UCSD-AML1 (cell line): ENCODE results near the gene DNAJC18.
"Not testable (repeated sequence)": the region's sequence is repeated elsewhere in the genome, so short reads cannot be mapped to it uniquely, and the experiment has no call there.

ENCODE experiments used
- DNase-seq: peaks from one replicate; lab custom pipeline; 2025; ENCODE audit not compliant: unreplicated experiment; lab: John Stamatoyannopoulos, UW

The DNAJC18 gene

GRCh38 chr5:139461698-139462097 lies 22.4 kb upstream of the DNAJC18 start:
- no peak for DNase-seq

GRCh38 chr5:139461176-139461575 lies 21.9 kb upstream of the DNAJC18 start:
- DNase-seq = no peak

GRCh38 chr5:139460455-139460854 lies 21.1 kb upstream of the DNAJC18 start:
- DNase-seq = no peak

DNA sequence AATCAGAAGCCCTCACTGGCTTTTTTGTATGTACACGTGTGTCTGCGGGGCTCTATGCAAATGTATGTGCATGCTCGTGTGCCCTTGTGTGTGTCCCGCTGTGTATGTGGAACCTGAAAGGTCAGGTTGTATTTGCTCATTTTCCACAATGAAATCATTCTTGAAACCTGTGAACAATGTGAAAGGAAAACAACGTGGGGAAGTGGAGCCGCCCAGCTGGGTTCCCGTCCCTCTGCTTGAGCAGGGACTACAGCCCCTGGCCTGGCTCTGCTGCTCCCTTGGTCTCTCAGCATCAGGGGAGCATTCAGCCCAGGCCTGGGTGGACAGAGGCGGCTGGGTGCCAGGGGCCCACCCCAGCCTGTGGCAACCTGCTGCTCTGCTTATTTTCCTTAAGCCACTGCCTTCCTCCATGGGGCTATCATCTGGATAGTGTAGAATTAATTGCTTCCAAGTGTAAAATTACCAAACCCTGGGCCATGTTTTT lies 20.2 kb upstream of the DNAJC18 start:
- no peak for DNase-seq

DNA sequence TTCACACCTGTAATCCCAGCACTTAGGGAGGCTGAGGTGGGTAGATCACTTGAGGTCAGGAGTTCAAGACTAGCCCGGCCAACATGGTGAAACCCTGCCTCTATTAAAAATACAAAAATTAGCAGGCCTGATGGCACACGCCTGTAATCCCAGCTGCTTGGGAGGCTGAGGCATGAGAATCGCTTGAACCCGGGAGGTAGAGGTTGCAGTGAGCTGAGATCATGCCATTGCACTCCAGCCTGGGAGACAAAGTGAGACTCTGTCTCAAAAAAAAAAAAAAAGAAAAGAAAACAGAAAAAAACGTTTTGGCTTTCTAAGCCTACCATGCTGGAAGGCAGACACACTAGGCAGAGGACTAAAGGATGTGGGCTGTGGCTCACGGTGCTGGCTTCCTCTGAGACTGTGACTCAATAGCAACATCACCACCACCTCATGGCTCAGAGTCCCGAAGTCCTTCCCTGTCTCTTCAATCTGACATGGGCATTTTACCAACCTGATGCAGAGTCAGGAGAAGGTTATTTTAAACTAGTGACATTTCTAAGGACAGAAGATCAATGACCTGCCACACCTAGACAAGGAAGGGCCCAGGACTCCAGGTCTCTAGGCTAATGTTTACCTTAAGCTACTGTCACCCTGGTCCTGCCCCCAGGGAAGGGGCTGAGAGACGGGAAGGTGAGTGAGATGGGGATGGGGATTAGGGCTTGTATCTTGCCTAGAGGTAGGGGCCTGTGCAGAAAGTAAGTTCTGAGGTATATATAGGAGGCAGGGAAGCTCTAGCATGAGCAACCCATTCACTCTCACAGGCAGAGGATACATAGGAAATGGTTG lies 19.5 kb upstream of the DNAJC18 start:
- DNase-seq = peak; percentile 68

DNA sequence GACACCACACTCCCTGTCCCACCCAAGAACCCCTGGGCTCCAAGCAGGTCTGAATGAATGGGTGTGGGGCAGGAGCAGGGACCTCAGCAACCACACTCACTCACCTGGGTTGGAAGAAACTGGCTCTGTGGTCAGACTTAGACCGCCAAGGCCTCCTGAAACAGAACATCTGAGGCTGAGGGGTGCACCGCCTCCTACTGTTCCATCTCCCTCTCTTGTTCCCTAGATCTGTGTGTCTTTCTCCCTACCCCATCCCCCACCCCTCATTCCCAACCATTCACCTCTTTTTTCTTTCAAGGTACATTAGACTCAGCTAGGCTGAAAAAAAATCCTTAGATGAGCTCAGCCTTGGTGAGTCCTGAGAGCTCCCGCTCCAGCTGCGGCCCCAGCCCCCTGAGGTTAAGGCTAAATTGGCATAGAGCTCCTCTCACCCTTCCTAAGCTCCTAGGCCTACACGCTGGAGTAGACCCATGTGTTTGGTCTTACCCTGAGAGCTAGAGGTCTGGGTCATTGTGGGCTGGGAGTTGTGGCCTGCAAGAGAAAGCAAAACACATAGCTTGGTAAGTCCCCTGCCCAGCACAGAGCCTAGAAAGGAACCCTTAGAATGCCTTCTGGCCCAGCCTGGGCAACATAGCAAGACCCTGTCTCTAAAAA lies 18.5 kb upstream of the DNAJC18 start:
- DNase-seq = no peak

- DNase-seq = no peak
These were observed 17.9 kb upstream of the DNAJC18 start for GRCh38 chr5:139457241-139457640.

DNA sequence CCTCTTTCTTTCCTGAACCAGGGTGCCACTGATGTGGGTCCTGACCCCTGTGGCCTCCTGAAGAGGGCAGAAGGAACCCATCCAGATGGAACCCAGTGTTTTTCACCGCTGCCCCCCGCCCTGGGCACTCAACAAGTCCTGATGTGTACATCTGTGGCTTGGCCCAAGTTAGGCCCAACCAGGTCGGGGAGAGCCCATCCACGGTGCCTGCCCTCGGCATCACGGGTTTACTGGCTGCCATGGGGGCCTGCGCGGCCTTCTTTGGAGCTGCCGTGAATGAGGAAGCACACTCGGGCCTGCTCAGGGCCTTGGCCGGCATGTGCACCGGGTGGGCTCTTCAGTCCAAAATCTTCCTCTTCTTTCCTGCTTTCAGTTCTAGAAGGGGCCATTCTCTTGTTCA lies 17.5 kb upstream of the DNAJC18 start:
- no peak for DNase-seq

DNA sequence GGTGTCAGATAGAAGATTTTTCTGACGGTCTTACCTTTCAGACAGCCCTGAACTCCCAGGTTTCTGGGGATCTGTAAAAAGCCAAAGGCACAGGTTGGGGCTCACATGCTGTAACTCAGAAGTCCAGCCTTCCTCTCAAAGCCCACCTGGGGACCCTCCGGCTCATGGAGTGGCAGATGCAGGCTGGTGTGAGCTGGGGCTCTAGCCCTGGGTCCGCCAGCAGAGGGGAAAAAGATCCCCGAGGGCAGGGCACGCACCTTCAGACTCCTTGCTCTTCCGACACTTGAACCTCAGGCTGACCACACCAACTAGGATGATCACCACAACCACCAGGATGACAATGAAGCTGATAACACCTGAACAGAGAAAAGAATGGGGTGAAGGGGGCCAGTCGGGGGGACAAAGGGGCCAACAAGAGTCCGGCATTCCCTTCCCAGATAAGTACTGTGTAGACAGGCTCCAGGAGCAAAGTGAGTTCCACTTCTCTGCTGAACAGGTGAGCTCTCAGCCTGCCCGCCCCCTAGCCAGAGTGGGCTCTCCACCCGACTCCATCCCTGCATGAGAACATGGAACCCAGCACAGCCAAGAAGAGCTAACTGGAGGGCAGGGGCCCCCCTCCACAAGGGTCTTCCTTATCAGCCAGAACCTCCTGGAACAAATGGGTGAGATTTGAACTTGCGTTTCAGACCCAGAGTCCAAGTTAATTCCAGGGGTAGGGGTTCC lies 15.4 kb upstream of the DNAJC18 start:
- no peak for DNase-seq

DNA sequence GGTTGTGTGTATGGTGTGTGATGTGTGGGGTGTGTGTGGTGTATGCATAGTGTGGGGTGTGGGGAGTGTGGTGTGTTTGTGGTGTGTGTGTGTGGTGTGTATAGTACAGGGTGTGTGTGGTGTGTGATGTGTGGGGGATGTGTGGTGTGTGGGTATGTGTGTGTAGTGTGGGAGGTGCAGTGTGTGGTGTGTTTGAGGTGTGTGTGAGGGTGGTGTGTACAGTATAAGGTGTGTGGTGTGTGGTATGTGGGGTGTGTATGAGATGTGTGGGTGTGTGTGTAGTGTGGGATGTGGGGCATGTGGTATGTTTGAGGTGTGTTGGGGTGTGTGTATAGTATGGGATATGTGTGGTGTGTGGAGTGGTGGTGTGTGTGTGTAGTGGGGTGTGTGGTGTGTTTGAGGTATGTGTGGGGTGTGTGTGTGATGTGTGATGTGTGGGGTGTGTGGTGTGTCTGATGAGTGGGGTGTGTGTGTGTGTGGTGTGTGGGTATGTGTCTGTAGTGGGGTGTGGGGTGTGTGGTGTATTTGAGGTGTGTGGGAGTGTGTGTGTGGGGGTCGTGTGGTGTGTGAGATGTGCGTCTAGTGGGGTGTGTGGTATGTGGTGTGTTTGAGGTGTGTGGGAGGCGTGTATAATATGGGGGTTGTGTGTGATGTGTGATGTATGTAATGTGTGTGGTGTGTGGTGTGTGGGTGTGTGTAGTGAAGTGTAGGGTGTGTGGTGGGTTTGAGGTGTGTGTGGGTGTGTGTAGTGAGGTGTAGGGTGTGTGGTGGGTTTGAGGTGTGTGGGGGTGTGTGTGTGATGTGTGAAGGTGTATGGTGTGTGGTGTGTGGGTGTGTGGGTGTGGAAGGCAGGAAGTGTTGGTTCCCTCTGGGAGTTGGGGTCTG lies 14.6 kb upstream of the DNAJC18 start:
- DNase-seq = no peak

- DNase-seq = no peak
These were observed 12.7 kb upstream of the DNAJC18 start for GRCh38 chr5:139451878-139452660.

GRCh38 chr5:139451176-139451575 lies 11.9 kb upstream of the DNAJC18 start:
- DNase-seq = no peak

DNA sequence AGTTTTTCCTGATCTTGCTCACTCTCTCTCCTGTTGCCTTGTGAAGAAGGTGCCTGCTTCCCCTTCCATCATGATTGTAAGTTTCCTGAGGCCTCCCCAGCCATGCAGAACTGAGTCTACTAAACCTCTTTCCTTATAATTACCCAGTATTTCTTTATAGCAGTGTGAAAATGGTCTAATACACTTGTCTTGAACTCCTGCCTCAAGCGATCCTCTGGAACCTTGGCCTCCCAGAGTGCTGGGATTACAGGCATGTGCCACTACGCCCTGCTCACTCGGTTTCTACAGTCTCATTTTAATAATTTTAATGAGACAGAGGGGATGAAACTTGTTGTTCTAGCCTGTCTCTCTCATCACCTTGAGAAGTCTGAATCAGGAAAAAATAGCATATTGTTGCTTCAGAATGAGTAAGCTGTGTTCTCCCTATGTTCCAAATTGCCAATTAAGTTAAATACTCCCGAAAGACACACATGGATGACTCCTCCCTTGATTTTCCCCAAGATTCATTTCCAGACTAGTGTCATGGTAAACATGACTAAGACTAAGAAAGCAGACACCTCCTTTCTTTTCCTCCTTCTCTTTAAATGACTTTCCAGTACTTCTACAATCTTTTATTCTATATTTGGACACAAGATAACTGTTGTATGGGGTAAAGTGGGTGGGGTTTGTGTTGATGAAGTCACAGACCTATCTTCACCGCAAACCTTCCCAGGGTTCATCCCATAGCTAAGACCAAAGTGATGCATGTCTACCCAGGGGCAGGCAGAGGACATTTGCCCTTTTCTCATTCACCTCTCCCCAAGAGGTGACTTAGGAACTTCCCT lies 7.8 kb upstream of the DNAJC18 start:
- no peak for DNase-seq

DNA sequence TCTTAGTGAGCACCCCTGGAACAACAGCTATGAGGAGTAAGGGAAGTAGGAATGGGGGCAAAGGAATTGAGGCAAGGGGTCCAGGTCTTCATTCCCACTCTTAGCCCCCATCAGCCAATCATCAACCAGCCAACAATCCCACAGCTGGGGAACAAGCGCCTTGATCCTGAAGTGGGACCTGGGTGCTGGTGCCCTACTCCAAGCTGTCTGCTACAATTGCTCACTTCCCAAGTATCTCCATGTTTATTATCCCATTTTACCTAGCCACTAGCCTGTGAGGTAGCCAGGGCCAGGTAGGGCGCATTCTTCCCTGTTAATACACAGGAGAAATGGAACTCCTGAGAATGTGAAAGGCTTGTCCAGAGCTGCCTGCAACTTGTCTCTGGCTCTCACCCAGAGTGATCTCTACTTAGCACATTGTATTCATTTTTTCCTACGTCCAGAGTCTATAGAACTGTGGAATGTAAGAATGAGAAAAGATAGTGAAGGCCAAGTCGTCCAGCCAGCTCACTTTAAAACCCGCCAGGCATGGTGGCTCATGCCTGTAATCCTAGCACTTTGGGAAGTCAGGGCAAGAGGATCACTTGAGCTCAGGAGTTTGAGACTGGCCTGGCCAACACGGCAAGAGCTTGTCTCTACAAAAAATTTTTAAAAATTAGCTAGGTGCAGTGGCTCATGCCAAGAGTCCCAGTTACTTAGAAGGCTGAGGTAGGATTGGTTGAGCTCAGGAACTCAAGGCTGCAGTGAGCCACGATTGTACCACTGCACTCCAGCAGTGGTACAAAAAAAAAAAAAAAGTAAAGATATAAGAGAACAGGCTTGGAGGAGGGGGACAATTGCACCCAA lies 6.2 kb upstream of the DNAJC18 start:
- no peak for DNase-seq

DNA sequence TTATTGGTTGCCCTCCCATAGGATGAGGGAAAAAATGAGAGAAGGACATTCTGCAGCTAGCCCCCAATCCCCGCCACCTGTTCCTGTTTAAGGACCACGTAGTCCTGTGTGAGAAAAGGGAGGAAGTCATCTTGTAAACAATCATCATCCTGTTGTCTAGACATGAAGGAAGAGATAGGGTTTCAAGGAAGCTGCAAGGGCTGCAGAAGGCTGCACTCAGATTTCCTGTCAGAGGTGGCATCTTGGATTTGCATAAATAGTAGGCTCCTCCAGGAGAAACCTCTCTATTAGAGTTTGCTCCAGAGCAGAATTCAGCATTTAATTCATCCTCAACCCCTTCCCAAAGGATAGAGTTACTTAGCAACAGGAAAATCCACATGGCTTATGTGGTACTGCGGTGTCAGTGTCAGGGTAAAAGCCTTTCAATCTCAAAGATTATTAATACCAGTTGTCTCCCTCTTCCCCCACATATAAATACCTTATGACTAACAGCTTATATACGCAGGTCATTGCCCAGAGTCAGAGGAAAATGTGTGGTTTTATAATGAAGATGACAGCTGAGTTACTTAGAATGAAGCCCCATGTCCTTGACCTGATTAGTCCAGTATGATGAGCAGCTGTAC lies 4.6 kb upstream of the DNAJC18 start:
- DNase-seq = no peak

DNA sequence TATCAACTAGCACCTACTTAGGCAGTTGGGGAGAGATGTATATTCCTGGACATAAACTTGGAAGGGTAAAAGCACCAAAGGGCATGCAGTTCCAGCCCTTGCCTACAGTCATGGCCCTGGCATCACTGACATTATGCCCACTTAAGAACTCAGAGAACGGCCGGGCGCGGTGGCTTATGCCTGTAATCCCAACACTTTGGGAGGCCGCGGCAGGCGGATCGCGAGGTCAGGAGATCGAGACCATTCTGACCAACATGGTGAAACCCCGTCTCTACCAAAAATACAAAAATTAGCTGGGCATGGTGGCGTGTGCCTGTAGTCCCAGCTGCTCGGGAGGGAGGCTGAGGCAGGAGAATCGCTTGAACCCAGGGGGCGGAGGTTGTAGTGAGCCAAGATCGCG lies 1.1 kb upstream of the DNAJC18 start:
- DNase-seq = not testable (repeated sequence)

DNA sequence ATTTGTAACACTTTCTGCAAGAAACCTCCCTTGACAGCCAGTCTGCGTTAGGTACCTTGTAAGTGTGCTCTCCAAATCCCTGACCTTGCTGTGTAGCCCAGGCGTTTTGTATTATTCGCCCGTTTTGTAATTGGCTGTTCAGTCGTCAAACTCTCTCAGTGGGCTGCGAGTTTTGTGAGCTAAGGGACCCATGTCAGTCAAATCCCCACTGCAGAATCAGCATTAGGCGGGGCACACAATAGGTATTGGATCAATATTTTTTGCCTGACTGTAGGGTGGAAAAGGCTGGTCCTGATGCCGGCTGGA lies 665 bp downstream of the DNAJC18 start:
- no peak for DNase-seq

GRCh38 chr5:139435676-139436075 lies 3.6 kb downstream of the DNAJC18 start:
- DNase-seq = no peak
